ENCODE results near the gene KIF12.
A peak's percentile ranks its signal among the peaks of the same experiment; 100 is the strongest.

- TF ChIP-seq POLR2A (IDR thresholded peaks at IDR 0.05): no peak
- peak; percentile 76 to 95 (median 90) for TF ChIP-seq CTCF (IDR thresholded peaks at IDR 0.05)
Observed at GRCh38 chr9:114082017-114082762, 16.9 kb downstream of the KIF12 start.

All from esophagus squamous epithelium (tissue), 4 donors.